Activated naive CD4-positive, alpha-beta T cell treated with Interleukin-2 at 50 U/mL for 16 hours (primary cell): ENCODE data around the gene IL17RA.

Experiments
- DNase-seq: peaks from one replicate; pipeline ENCODE4 v3.0.0-alpha.2; 2020

IL17RA gene

GRCh38 chr22:17161991-17162390 is 77.2 kb downstream of the IL17RA start:
- no peak for DNase-seq

GRCh38 chr22:17162731-17163130 is 77.9 kb downstream of the IL17RA start:
- no peak for DNase-seq

GRCh38 chr22:17164392-17165024 is 79.7 kb downstream of the IL17RA start:
- no peak for DNase-seq
